CD8-positive, alpha-beta memory T cell (primary cell): Measurements from ENCODE around the gene DRD3. TPM values are rescaled to one million over a fixed set of nuclear protein-coding genes. Genes with fewer than 3 reads are reported as not detected.

ENCODE experiments used
- polyA plus RNA-seq: library from polyadenylated mRNA; unstranded; fragments of 300-500 nt; fragmentation: Illumina TruSeq; gene quantifications from one replicate; pipeline ENCODE4 v1.2.3, GENCODE V29; 2021
- total RNA-seq, 2 experiments: library from RNA; stranded (reverse); gene quantifications; one replicate each; pipeline ENCODE4 v1.2.3, GENCODE V29; 2021

The DRD3 gene
- total and polyA plus RNA-seq, 3 experiments from 2014 or later, result 0.13 TPM; not detected in 2

Other genes starting within 250 kb of the DRD3 start
- 1 to 10 TPM; 4.3 TPM for gene ZDHHC23, start 231.0 kb downstream of the DRD3 start, total RNA-seq
- gene ZDHHC23, start 231.0 kb downstream of the DRD3 start, polyA plus RNA-seq, result 1.1 TPM
- 1 to 10 TPM; 1.4 to 1.5 TPM for gene CCDC191, start 122.5 kb downstream of the DRD3 start, total RNA-seq
- 1.2 TPM for gene CCDC191, start 122.5 kb downstream of the DRD3 start, polyA plus RNA-seq
- gene QTRT2, start 122.3 kb downstream of the DRD3 start, total RNA-seq, result 10 to 100 TPM; 48.0 to 51.3 TPM
- 10.8 TPM for gene QTRT2, start 122.3 kb downstream of the DRD3 start, polyA plus RNA-seq
- 1 to 10 TPM; 1.8 to 2.3 TPM for gene ZNF80, start 58.5 kb upstream of the DRD3 start, total RNA-seq
- gene ZNF80, start 58.5 kb upstream of the DRD3 start, polyA plus RNA-seq, result 0.67 TPM
- gene TIGIT, start 115.0 kb upstream of the DRD3 start, total RNA-seq, result 100 to 1,000 TPM; 185 TPM
- gene TIGIT, start 115.0 kb upstream of the DRD3 start, polyA plus RNA-seq, result 92.8 TPM